Coronary artery (tissue), 2 donors: ENCODE measurements around the gene CHPT1.
"Not testable (repeated sequence)": the region's sequence is repeated elsewhere in the genome, so short reads cannot be mapped to it uniquely, and the experiment has no call there.

ENCODE experiments used
- DNase-seq: peaks from one replicate; pipeline ENCODE4 v3.0.0-alpha.2; 2017; ENCODE audit warnings: low spot score
- H3K27ac ChIP-seq, 2 donors: fragments of 200-600 bp; sonication (generic); one replicate each; pipeline ENCODE4 v1.5.1; 2016 to 2019
- H3K4me3 ChIP-seq: fragments of 200-600 bp; sonication (generic); 2 replicates; pipeline ENCODE4 v1.5.1; 2016; ENCODE audit warnings: mild to moderate bottlenecking, moderate library complexity
- CTCF ChIP-seq: fragments of 200-600 bp; sonication (generic); IDR thresholded peaks from one replicate; pipeline ENCODE4 v1.5.1; 2019; ENCODE audit warnings: antibody characterized with exemption

CHPT1 gene

GRCh38 chr12:101670007-101670671, 27.3 kb upstream of the CHPT1 start:
- peak; percentile 16 for TF ChIP-seq CTCF
- Histone ChIP-seq H3K4me3 (no peak overlapping the region), H3K27ac (no peak overlapping the region)
- no peak for DNase-seq

GRCh38 chr12:101671157-101671791, 26.2 kb upstream of the CHPT1 start:
- no peak for DNase-seq
- no peak for TF ChIP-seq CTCF
- no peak overlapping the region for H3K4me3 ChIP-seq
- peak overlapping the region in 1 of 2 donors; percentile 7 for H3K27ac ChIP-seq

- TF ChIP-seq CTCF: no peak
- Histone ChIP-seq H3K27ac (peak overlapping the region in 1 of 2 donors; percentile 7), H3K4me3 (no peak overlapping the region)
- no peak for DNase-seq
Observed at GRCh38 chr12:101671833-101672232, 25.6 kb upstream of the CHPT1 start.

GRCh38 chr12:101675555-101675954, 21.9 kb upstream of the CHPT1 start:
- no peak overlapping the region for H3K27ac ChIP-seq
- no peak overlapping the region for H3K4me3 ChIP-seq
- TF ChIP-seq CTCF: no peak
- DNase-seq: no peak

GRCh38 chr12:101676497-101676896, 20.9 kb upstream of the CHPT1 start:
- not testable (repeated sequence) for H3K4me3 ChIP-seq, H3K27ac ChIP-seq, DNase-seq

GRCh38 chr12:101678081-101678480, 19.4 kb upstream of the CHPT1 start:
- no peak for TF ChIP-seq CTCF
- Histone ChIP-seq H3K27ac (no peak overlapping the region), H3K4me3 (no peak overlapping the region)
- DNase-seq: no peak

GRCh38 chr12:101680240-101680639, 17.2 kb upstream of the CHPT1 start:
- no peak for TF ChIP-seq CTCF

More at GRCh38 chr12:101680240-101680639, 17.2 kb upstream of the CHPT1 start:
- Histone ChIP-seq H3K4me3 (no peak overlapping the region), H3K27ac (no peak overlapping the region)
- no peak for DNase-seq
